Gastrocnemius medialis (tissue), 4 donors: Measurements from ENCODE around the gene GFPT1. TPM values are rescaled to one million over a fixed set of nuclear protein-coding genes. Genes with fewer than 3 reads are reported as not detected.

Experiments
- ATAC-seq, 2 donors: fragments of 150-250 bp; one replicate each; pipeline ENCODE4 v1.9.1; 2016
- DNase-seq, 2 donors: peaks; one replicate each; pipeline ENCODE4 v3.0.0-alpha.2; 2019
- H3K27ac ChIP-seq, 4 donors: fragments of 200-600 bp; sonication (generic); 1 replicate in 1 of 4; 2 replicates in 3 of 4; pipeline ENCODE4 v1.5.1; 2016 to 2018; ENCODE audit warnings: mild to moderate bottlenecking in 2 of 4, moderate library complexity in 1 of 4
- H3K27me3 ChIP-seq, 3 donors: fragments of 200-600 bp; sonication (generic) in 2 of 3; 1 replicate in 1 of 3; 2 replicates in 2 of 3; pipeline versions ENCODE4 v1.5.1 to v1.6.0; 2016 to 2019; ENCODE audit warnings: mild to moderate bottlenecking in 1 of 3, moderate library complexity in 1 of 3
- H3K36me3 ChIP-seq, 2 donors: fragments of 200-600 bp; sonication (generic) in 1 of 2; one replicate each; pipeline ENCODE4 v1.5.1; 2017 to 2018
- H3K4me1 ChIP-seq, 2 donors: fragments of 200-600 bp; sonication (generic) in 1 of 2; one replicate each; pipeline ENCODE4 v1.5.1; 2016 to 2017; ENCODE audit warnings: mild to moderate bottlenecking in 2 of 2
- H3K4me3 ChIP-seq, 4 donors: fragments of 200-600 bp; sonication (generic) in 3 of 4; 1 replicate in 1 of 4; 2 replicates in 3 of 4; pipeline ENCODE4 v1.5.1; 2016 to 2019; ENCODE audit warnings: mild to moderate bottlenecking in 2 of 4
- H3K9me3 ChIP-seq, 3 donors: fragments of 200-600 bp; sonication (generic) in 2 of 3; 1 replicate in 1 of 3; 2 replicates in 2 of 3; pipeline ENCODE4 v1.5.1; 2016 to 2019
- POLR2A ChIP-seq, 2 donors: fragments of 450-650 bp; IDR thresholded peaks; one replicate each; pipeline ENCODE4 v1.6.1; 2017; ENCODE audit warnings: antibody characterized with exemption in 2 of 2, mild to moderate bottlenecking in 2 of 2, moderate library complexity in 2 of 2
- in situ Hi-C, 4 donors: fragments of 200-750 bp; cut with MboI; loops; one replicate each; pipeline versions ENCODE4 v1.15.0 to v1.8.0; 2017; ENCODE audit warnings: low sequenced_read_pairs in 4 of 4
- intact Hi-C: fragments of 100-400 bp; cut with DNase I; formaldehyde crosslinking; loops from one replicate; pipeline ENCODE4 v1.15.1; 2023; ENCODE audit warnings: low total_unique reads
- total RNA-seq, 4 donors: library from RNA; depleted of rRNA; stranded (reverse); fragments of >200 nt; gene quantifications; one replicate each; pipeline versions ENCODE4 v1.1.0 to v1.2.3, GENCODE V29; 2016
- TF ChIP-seq, protein P1 (sequence below), 5 experiments: fragments of 450-650 bp in 3 of 5; fragments of 200-600 bp in 2 of 5; sonication (generic) in 2 of 5; IDR thresholded peaks in 4 of 5; conservative IDR thresholded peaks in 1 of 5; 1 replicate in 4 of 5; 2 replicates in 1 of 5; pipeline ENCODE4 v1.5.1; 2016 to 2019; ENCODE audit warnings: antibody characterized with exemption in 5 of 5, mild to moderate bottlenecking in 3 of 5, moderate library complexity in 3 of 5

The GFPT1 gene
- total RNA-seq, 4 donors from 2014 or later = 12.2 to 31.4 (median 14.8) TPM

DNA sequence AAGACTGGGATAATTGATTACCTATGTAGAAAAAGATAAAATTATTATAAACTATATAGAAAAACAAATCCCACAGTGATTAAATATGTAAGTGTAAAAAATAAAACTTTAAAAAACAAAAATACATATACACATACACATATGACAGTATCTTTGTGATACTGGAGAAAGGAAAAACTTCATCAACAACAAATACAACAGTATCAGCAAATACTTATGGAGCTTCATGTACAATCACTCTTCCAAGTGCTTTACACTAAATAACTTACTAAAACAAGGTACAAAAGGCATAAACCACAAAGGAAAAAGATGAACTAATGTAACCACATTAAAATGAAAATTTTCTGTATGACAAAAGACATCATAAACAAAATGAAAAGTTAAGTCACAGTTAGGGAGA lies 24.1 kb upstream of the GFPT1 start:
- DNase-seq = no peak
- Histone ChIP-seq H3K36me3 (peaks cover 0 to 73% of the 10 kb centered on the region in 2 donors), H3K27me3 (no peaks in the 10 kb centered on the region), H3K27ac (no peak overlapping the region), H3K9me3 (no peaks in the 10 kb centered on the region), H3K4me1 (no peaks in the 10 kb centered on the region), H3K4me3 (no peak overlapping the region)
- intact Hi-C loops = no loop called here
- TF ChIP-seq, protein P1, sequence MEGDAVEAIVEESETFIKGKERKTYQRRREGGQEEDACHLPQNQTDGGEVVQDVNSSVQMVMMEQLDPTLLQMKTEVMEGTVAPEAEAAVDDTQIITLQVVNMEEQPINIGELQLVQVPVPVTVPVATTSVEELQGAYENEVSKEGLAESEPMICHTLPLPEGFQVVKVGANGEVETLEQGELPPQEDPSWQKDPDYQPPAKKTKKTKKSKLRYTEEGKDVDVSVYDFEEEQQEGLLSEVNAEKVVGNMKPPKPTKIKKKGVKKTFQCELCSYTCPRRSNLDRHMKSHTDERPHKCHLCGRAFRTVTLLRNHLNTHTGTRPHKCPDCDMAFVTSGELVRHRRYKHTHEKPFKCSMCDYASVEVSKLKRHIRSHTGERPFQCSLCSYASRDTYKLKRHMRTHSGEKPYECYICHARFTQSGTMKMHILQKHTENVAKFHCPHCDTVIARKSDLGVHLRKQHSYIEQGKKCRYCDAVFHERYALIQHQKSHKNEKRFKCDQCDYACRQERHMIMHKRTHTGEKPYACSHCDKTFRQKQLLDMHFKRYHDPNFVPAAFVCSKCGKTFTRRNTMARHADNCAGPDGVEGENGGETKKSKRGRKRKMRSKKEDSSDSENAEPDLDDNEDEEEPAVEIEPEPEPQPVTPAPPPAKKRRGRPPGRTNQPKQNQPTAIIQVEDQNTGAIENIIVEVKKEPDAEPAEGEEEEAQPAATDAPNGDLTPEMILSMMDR (IDR thresholded peaks at IDR 0.05 in 4 of 5, conservative IDR thresholded peaks at IDR 0.05 in 1 of 5) = no peak
- in situ Hi-C loops = no loop called here
- no peak for ATAC-seq

DNA sequence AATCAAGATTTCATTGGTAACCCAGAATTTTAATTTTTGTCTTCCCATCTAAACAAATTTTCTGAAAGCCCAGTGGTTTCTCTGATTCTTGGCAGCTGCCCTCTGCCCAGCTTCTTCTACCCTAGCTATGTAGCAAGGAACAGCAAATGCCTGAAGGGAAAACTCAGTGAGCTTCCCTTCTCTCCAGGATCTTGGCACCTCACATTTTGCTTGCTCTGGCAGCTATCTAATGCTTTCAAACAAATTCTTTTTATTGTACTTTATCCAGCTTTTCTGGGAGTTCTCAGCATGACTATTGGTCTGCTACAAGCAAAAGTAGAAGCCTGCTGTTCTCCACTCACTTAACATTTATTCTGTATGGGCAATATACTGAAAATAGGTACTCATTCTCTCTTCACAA lies 18.3 kb upstream of the GFPT1 start:
- H3K36me3 ChIP-seq = peaks cover 0 to 64% of the 10 kb centered on the region in 2 donors
- in situ Hi-C loops (no loop called here), intact Hi-C loops (no loop called here)

DNA sequence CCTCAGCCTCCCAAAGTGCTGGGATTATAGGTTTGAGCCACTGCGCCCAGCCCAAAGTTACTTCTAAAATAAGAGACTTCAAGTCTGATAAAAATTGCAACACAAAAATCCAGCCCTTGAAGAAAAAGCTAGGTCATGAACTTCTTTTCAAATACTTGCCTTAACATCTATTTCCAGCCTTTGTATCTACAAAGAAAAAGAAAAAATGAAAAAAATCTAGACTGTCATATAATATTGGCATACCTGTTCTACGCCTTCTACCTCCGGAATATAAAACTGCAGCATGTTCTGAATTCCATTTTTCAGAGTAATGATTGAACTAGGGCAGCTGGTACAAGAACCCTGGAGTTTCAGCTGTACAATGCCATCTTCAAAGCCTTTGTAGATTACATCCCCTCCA lies 13.1 kb upstream of the GFPT1 start:
- no peaks in the 10 kb centered on the region for H3K9me3 ChIP-seq
- no peaks in the 10 kb centered on the region for H3K27me3 ChIP-seq
- intact Hi-C loops (no loop called here), in situ Hi-C loops (no loop called here)
- peaks cover 0 to 52% of the 10 kb centered on the region in 2 donors for H3K36me3 ChIP-seq
- TF ChIP-seq, protein P1 (IDR thresholded peaks at IDR 0.05 in 4 of 5, conservative IDR thresholded peaks at IDR 0.05 in 1 of 5) = no peak
- no peak for TF ChIP-seq POLR2A (IDR thresholded peaks at IDR 0.05)
- H3K27ac ChIP-seq = no peak overlapping the region
- no peak overlapping the region for H3K4me3 ChIP-seq
- no peak for ATAC-seq
- H3K4me1 ChIP-seq = peaks cover 10 to 14% of the 10 kb centered on the region in 2 donors
- no peak for DNase-seq

More for the DNA sequence above, 18.3 kb upstream of the GFPT1 start:
- Histone ChIP-seq H3K27me3 (no peaks in the 10 kb centered on the region), H3K4me3 (no peak overlapping the region), H3K9me3 (no peaks in the 10 kb centered on the region), H3K4me1 (no peaks in the 10 kb centered on the region), H3K27ac (no peak overlapping the region)
- no peak for TF ChIP-seq POLR2A (IDR thresholded peaks at IDR 0.05)
- TF ChIP-seq, protein P1 (IDR thresholded peaks at IDR 0.05 in 4 of 5, conservative IDR thresholded peaks at IDR 0.05 in 1 of 5) = no peak
- no peak for DNase-seq
- no peak for ATAC-seq

DNA sequence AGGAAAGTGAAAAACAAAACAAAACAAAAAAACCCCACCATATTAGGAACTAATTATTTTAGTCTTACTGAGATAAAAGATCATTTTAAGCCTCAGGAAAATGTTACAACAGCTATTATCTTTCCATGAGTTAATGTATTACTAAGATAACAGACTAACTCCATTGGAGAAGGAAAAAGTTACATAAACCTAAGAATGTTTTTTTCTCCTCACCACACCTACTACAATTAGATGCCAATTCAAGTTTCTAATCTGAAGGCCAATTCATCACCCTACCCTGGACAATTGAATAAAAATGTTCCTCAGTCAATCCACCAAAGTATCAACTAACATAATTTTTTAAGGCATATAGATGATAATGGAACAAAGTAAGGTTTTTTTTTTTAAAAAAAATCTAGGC lies 10.2 kb upstream of the GFPT1 start:
- no peak for TF ChIP-seq POLR2A (IDR thresholded peaks at IDR 0.05)
- Histone ChIP-seq H3K27ac (no peak overlapping the region), H3K36me3 (peaks cover 0 to 30% of the 10 kb centered on the region in 2 donors), H3K4me1 (peaks cover 10 to 15% of the 10 kb centered on the region in 2 donors), H3K9me3 (no peaks in the 10 kb centered on the region), H3K4me3 (no peak overlapping the region), H3K27me3 (no peaks in the 10 kb centered on the region)
- ATAC-seq (no peak), DNase-seq (no peak)
- intact Hi-C loops = no loop called here
- in situ Hi-C loops = no loop called here

DNA sequence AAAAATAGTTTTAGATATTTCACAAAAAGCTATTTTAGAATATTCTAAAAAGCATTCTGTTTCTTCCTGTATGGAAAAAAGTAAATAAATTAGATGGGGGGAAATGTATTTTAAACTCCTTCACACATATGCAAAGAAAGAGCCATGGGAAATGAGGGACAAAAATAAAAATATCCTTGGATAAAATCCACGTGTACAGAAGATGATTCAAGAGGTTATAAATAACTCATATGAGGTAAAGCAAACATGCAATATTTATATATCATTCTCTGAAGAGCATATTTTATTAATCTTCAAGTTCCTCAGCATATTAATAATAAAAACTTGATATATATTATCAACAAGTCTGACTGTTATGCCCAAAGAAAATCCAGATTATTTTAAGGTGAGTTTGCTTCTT lies 8.8 kb upstream of the GFPT1 start:
- ATAC-seq (peak; percentile 77 to 87), DNase-seq (no peak)
- peaks cover 0 to 27% of the 10 kb centered on the region in 2 donors for H3K36me3 ChIP-seq
- intact Hi-C loops = no loop called here
- TF ChIP-seq, protein P1 (IDR thresholded peaks at IDR 0.05 in 4 of 5, conservative IDR thresholded peaks at IDR 0.05 in 1 of 5) = no peak
- no peak for TF ChIP-seq POLR2A (IDR thresholded peaks at IDR 0.05)
- no peaks in the 10 kb centered on the region for H3K9me3 ChIP-seq
- no peak overlapping the region for H3K4me3 ChIP-seq
- no peaks in the 10 kb centered on the region for H3K27me3 ChIP-seq
- peak overlapping the region; percentile 65 to 71 (median 70) for H3K27ac ChIP-seq
- in situ Hi-C loops = no loop called here
- H3K4me1 ChIP-seq = peaks cover 10 to 15% of the 10 kb centered on the region in 2 donors
